HepG2 (cell line): ENCODE data around the gene ZBED3. TPM values are rescaled to one million over a fixed set of nuclear protein-coding genes. Genes with fewer than 3 reads are reported as not detected.

Experiments
- AHR ChIP-seq: IDR thresholded peaks from 2 replicates; pipeline ENCODE4 v1.6.1; 2018; ENCODE audit warnings: missing genetic modification reagents, missing compliant biosample characterization
- E2F2 ChIP-seq: sonication (generic); formaldehyde crosslinking; IDR thresholded peaks from 2 replicates; pipeline ENCODE4 v1.4.0; 2020; ENCODE audit warnings: missing genetic modification reagents, borderline replicate concordance
- GTF3A ChIP-seq: sonication (generic); formaldehyde crosslinking; conservative IDR thresholded peaks from 2 replicates; pipeline ENCODE4 v1.4.0; 2020; ENCODE audit warnings: mild to moderate bottlenecking, missing genetic modification reagents
- HIC2 ChIP-seq: sonication (generic); formaldehyde crosslinking; IDR thresholded peaks from 2 replicates; pipeline ENCODE4 v1.9.0; 2022; ENCODE audit warnings: low read depth, missing genetic modification reagents
- HOXD1 ChIP-seq: sonication (generic); formaldehyde crosslinking; IDR thresholded peaks from 2 replicates; pipeline ENCODE4 v1.5.0; 2020; ENCODE audit warnings: missing genetic modification reagents
- LRRFIP1 ChIP-seq: sonication (generic); formaldehyde crosslinking; conservative IDR thresholded peaks from 2 replicates; pipeline ENCODE4 v1.4.0; 2020; ENCODE audit warnings: missing genetic modification reagents
- MYPOP ChIP-seq: sonication (generic); formaldehyde crosslinking; IDR thresholded peaks from 2 replicates; pipeline ENCODE4 v1.8.1; 2023; ENCODE audit warnings: mild to moderate bottlenecking, moderate library complexity, missing genetic modification reagents
- NFKBIZ ChIP-seq: IDR thresholded peaks from 2 replicates; pipeline ENCODE4 v1.6.1; 2018; ENCODE audit warnings: missing genetic modification reagents, missing compliant biosample characterization
- TFDP1 ChIP-seq: IDR thresholded peaks from 2 replicates; pipeline ENCODE4 v1.6.1; 2016; ENCODE audit warnings: missing compliant biosample characterization, missing genetic modification reagents, borderline replicate concordance
- XRCC5 ChIP-seq: fragments of 200-400 bp; formaldehyde crosslinking; optimal IDR thresholded peaks from 2 replicates; pipeline ENCODE3; 2017; ENCODE audit warnings: mild to moderate bottlenecking, low read length
- ZBTB2 ChIP-seq: sonication (generic); formaldehyde crosslinking; IDR thresholded peaks from 2 replicates; pipeline ENCODE4 v1.8.0; 2022; ENCODE audit warnings: low read depth, missing genetic modification reagents
- ZBTB37 ChIP-seq: sonication (generic); formaldehyde crosslinking; IDR thresholded peaks from 2 replicates; pipeline ENCODE4 v1.4.0; 2020; ENCODE audit warnings: mild to moderate bottlenecking, missing genetic modification reagents
- ZNF333 ChIP-seq: sonication (generic); formaldehyde crosslinking; IDR thresholded peaks from 2 replicates; pipeline ENCODE4 v1.4.0; 2020; ENCODE audit warnings: mild to moderate bottlenecking, missing genetic modification reagents, borderline replicate concordance
- ZNF572 ChIP-seq: sonication (generic); formaldehyde crosslinking; IDR thresholded peaks from 2 replicates; pipeline ENCODE4 v1.5.1; 2020; ENCODE audit warnings: mild to moderate bottlenecking, missing genetic modification reagents
- ZNF672 ChIP-seq: sonication (generic); formaldehyde crosslinking; IDR thresholded peaks from 2 replicates; pipeline ENCODE4 v1.8.1; 2022; ENCODE audit warnings: missing genetic modification reagents
- ZSCAN31 ChIP-seq: sonication (generic); formaldehyde crosslinking; IDR thresholded peaks from 2 replicates; pipeline ENCODE4 v1.5.0; 2020; ENCODE audit warnings: low read depth, mild to moderate bottlenecking, missing genetic modification reagents
- polyA plus RNA-seq, 8 experiments: library from polyadenylated mRNA; depleted of rRNA in 3 of 8; stranded (reverse) in 7 of 8; unstranded in 1 of 8; fragments of >200 nt; fragmentation: Illumina TruSeq in 4 of 8; extraction: Trizol in 4 of 8; gene quantifications; 2 replicates each; pipeline versions ENCODE4 v1.2.1 to v1.2.3, GENCODE V29; 2011 to 2016; ENCODE audit warnings: low read depth in 4 of 8, missing spikeins in 1 of 8, mixed read lengths in 1 of 8; ENCODE audit not compliant: insufficient read depth in 1 of 8
- total RNA-seq, 5 experiments: library from RNA; depleted of rRNA; stranded (reverse); fragments of >200 nt; fragmentation: Illumina TruSeq; extraction: Trizol; gene quantifications; 2 replicates each; pipeline ENCODE4 v1.2.3, GENCODE V29; 2016; ENCODE audit warnings: low read depth in 1 of 5

The ZBED3 gene
- total and polyA plus RNA-seq, 2 of the 13 experiments (the other 11 are each of a cell fraction or from before 2014, with no cell fraction given), result 2.3 to 8.1 TPM

- TF ChIP-seq MYPOP (CRISPR knock-in tag) (peak; percentile 74; the same call in 1 of the 2 replicates), ZNF672 (CRISPR knock-in tag) (peak; percentile 48; the same call in 1 of the 2 replicates), GTF3A (CRISPR knock-in tag) (0 out of 2 replicates have a peak, but pooled peaks have one; percentile 48), HIC2 (CRISPR knock-in tag) (0 out of 2 replicates have a peak, but pooled peaks have one; percentile 15), ZNF572 (CRISPR knock-in tag) (peak; percentile 90; the same call in 1 of the 2 replicates), XRCC5 (peak; percentile 63), ZBTB37 (no peak), NFKBIZ (CRISPR knock-in tag) (0 out of 2 replicates have a peak, but pooled peaks have one; percentile 23), ZNF333 (0 out of 2 replicates have a peak, but pooled peaks have one; percentile 89), TFDP1 (CRISPR knock-in tag) (peak; percentile 98), ZSCAN31 (peak; percentile 74), ZBTB2 (CRISPR knock-in tag) (peak; percentile 65; the same call in 1 of the 2 replicates), HOXD1 (peak; percentile 27; the same call in 1 of the 2 replicates), LRRFIP1 (CRISPR knock-in tag) (no peak), E2F2 (peak; percentile 56; the same call in 1 of the 2 replicates), AHR (CRISPR knock-in tag) (no peak)
Measured at GRCh38 chr5:77030097-77031071, 56.7 kb downstream of the ZBED3 start, which contains the start of gene AGGF1 (continued).
